ENCODE data around the gene PIK3CB. TPM values are rescaled to one million over a fixed set of nuclear protein-coding genes. Genes with fewer than 3 reads are reported as not detected.

Gene PIK3CB
- total and polyA plus RNA-seq, 7 donors: 5.8 to 46.3 (median 18.1) TPM

DNA sequence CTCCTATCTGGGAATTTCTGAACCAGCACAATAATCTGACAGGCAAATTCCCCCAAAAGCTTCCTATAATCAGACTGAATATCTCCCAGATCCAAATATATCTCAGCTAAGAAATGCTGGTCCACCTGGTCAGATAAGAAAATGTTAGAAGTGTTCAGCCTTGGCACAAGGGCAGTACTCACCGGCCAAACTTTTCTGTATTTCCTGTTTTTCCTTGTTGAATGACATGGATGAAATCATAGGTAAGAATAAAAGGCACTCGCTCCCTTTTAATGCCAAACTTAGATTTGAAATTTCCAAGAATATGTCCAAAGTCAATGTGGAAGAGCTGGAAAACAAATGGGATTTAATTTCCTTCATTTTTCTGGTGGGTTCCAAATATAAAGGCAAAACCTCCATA lies 177.2 kb downstream of the PIK3CB start:
- no peaks in the 10 kb centered on the region for H3K4me1 ChIP-seq
- H3K4me3 ChIP-seq: no peak overlapping the region
- 71 to 87% (median 84%) methylated on average over 2 of the region's 2 CpGs for WGBS, 3 donors
- peaks cover 3 to 50% of the 10 kb centered on the region in 2 donors for H3K36me3 ChIP-seq (ENCODE audit: insufficient read depth in 1 of 2, low read depth in 1 of 2)
- intact Hi-C loops (cut with DNase I): no loop called here
- no peaks in the 10 kb centered on the region for H3K27me3 ChIP-seq (ENCODE audit: insufficient read depth in 3 of 3, low read length in 2 of 3)
- no peaks in the 10 kb centered on the region for H3K9me3 ChIP-seq
- TF ChIP-seq, protein P1, sequence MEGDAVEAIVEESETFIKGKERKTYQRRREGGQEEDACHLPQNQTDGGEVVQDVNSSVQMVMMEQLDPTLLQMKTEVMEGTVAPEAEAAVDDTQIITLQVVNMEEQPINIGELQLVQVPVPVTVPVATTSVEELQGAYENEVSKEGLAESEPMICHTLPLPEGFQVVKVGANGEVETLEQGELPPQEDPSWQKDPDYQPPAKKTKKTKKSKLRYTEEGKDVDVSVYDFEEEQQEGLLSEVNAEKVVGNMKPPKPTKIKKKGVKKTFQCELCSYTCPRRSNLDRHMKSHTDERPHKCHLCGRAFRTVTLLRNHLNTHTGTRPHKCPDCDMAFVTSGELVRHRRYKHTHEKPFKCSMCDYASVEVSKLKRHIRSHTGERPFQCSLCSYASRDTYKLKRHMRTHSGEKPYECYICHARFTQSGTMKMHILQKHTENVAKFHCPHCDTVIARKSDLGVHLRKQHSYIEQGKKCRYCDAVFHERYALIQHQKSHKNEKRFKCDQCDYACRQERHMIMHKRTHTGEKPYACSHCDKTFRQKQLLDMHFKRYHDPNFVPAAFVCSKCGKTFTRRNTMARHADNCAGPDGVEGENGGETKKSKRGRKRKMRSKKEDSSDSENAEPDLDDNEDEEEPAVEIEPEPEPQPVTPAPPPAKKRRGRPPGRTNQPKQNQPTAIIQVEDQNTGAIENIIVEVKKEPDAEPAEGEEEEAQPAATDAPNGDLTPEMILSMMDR (IDR thresholded peaks at IDR 0.05): no peak
- H3K27ac ChIP-seq: no peak overlapping the region
- no peak for DNase-seq
- no peak for ATAC-seq

DNA sequence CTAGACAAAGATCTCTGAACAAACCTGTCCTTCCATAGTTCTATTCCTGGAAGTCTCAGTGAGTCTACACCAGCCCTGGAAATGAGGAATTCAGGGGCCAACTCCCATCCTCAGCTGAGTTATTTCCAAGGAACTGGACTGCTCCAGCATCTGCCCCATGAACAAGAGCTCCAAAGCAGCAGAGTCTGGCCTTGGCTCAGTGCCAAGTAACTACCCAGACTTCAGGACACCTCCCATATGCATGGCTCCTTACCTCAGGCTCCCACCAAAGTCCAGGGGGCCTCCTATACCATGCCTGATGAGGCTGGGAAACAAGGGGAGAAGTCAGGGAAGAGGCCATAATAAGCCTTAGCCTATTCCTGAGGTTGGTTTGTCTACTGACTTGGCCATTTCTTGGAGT lies 181.2 kb downstream of the PIK3CB start:
- H3K27me3 ChIP-seq (ENCODE audit: insufficient read depth in 3 of 3, low read length in 2 of 3): no peaks in the 10 kb centered on the region
- H3K27ac ChIP-seq: no peak overlapping the region
- H3K4me3 ChIP-seq: no peak overlapping the region
- DNase-seq: no peak
- TF ChIP-seq, protein P1 (IDR thresholded peaks at IDR 0.05): no peak
- H3K36me3 ChIP-seq (ENCODE audit: insufficient read depth in 1 of 2, low read depth in 1 of 2): peaks cover 3 to 90% of the 10 kb centered on the region in 2 donors
- no peaks in the 10 kb centered on the region for H3K4me1 ChIP-seq
- intact Hi-C loops (cut with DNase I): no loop called here
- no peaks in the 10 kb centered on the region for H3K9me3 ChIP-seq
- no peak for ATAC-seq

DNA sequence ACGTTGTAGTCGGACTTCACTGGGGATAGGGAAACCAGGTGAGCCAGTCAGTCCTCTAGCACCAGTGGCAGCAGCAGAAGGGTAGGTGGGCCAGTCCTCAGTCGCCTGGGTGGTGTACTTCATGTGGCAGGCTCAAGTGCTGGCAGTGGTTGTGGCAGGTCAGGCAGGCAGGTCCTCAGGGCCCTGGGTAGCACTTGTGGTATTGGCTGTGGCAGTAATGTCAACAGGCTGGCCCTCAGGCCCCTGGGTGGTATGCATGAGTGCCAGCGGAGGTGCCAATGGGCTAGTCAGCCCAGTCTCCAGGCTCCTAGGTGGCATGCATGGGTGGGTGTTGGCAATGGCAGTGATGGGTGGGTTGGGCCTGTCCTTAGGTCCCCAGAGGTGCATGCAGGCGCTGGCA lies 185.6 kb downstream of the PIK3CB start:
- TF ChIP-seq, protein P1 (IDR thresholded peaks at IDR 0.05): no peak
- H3K4me3 ChIP-seq: no peak overlapping the region
- intact Hi-C loops (cut with DNase I): no loop called here
- peaks cover 21% of the 10 kb centered on the region for H3K9me3 ChIP-seq
- H3K36me3 ChIP-seq (ENCODE audit: insufficient read depth in 1 of 2, low read depth in 1 of 2): peaks cover 3 to 52% of the 10 kb centered on the region in 2 donors
- ATAC-seq: no peak
- WGBS, 3 donors: 96 to 99% (median 96%) methylated on average over 5 of the region's 5 CpGs
- H3K27me3 ChIP-seq (ENCODE audit: insufficient read depth in 3 of 3, low read length in 2 of 3): no peaks in the 10 kb centered on the region
- no peak overlapping the region for H3K27ac ChIP-seq
- H3K4me1 ChIP-seq: no peaks in the 10 kb centered on the region
- DNase-seq: no peak

DNA sequence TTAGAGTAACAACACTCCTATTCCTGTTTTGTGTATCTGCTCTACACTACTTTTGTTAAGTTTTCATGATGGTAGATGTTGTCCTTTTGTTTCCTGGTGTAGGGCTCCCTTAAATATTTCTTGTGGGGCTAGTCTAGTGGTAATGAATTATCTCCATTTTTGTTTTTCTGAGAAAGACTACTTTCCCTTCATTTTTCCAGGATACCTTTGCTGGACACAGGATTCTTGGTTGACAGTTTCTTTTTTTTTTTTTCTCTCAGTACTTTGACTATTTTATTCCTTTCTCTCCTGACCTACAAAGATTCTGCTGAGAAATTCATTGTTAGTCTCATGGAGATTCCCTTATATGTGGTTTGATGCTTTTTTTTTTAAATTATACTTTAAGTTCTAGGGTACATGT lies 188.2 kb downstream of the PIK3CB start:
- no peaks in the 10 kb centered on the region for H3K4me1 ChIP-seq
- intact Hi-C loops (cut with DNase I): no loop called here
- ATAC-seq (no peak), DNase-seq (no peak)
- TF ChIP-seq, protein P1 (IDR thresholded peaks at IDR 0.05): no peak
- no peak overlapping the region for H3K27ac ChIP-seq
- H3K4me3 ChIP-seq: no peak overlapping the region
- peaks cover 26% of the 10 kb centered on the region for H3K9me3 ChIP-seq
- no peaks in the 10 kb centered on the region for H3K27me3 ChIP-seq (ENCODE audit: insufficient read depth in 3 of 3, low read length in 2 of 3)
- peaks cover 3 to 30% of the 10 kb centered on the region in 2 donors for H3K36me3 ChIP-seq (ENCODE audit: insufficient read depth in 1 of 2, low read depth in 1 of 2)

DNA sequence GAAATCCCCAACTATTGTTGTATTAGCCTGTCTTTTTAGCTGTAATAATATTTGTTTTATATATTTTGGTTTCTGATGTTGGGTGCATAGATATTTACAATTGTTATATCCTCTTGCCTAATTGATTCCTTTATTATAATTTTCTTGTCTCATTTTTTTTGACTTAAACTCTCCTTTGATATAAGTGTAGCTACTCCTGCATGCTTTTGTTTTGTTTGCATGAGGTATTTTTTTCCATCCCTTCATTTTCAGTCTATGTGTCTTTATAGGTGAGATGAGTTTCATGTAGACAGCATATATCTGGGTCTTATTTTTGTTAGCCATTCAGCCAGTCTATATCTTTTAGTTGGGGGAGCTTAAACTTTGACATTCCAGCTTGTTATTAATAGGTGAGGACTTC lies 188.7 kb downstream of the PIK3CB start:
- DNase-seq: no peak
- peaks cover 26% of the 10 kb centered on the region for H3K9me3 ChIP-seq
- peaks cover 3 to 25% of the 10 kb centered on the region in 2 donors for H3K36me3 ChIP-seq (ENCODE audit: insufficient read depth in 1 of 2, low read depth in 1 of 2)
- ATAC-seq: no peak
- H3K4me3 ChIP-seq: no peak overlapping the region
- intact Hi-C loops (cut with DNase I): no loop called here
- H3K27ac ChIP-seq: no peak overlapping the region
- TF ChIP-seq, protein P1 (IDR thresholded peaks at IDR 0.05): no peak
- no peaks in the 10 kb centered on the region for H3K27me3 ChIP-seq (ENCODE audit: insufficient read depth in 3 of 3, low read length in 2 of 3)
- no peaks in the 10 kb centered on the region for H3K4me1 ChIP-seq

All from psoas muscle (tissue), 8 donors.